Right lobe of liver (tissue), 4 donors: ENCODE measurements around the gene CHST4.

Source experiments
- CTCF ChIP-seq, 4 donors: fragments of 200-600 bp in 3 of 4; fragments of 450-650 bp in 1 of 4; IDR thresholded peaks; one replicate each; pipeline versions ENCODE4 v1.5.1 to v1.8.0; 2016 to 2022; ENCODE audit warnings: antibody characterized with exemption in 4 of 4, mild to moderate bottlenecking in 2 of 4
- POLR2A ChIP-seq: fragments of 450-650 bp; IDR thresholded peaks from one replicate; pipeline ENCODE4 v1.6.1; 2017; ENCODE audit warnings: antibody characterized with exemption, mild to moderate bottlenecking
- donor health status: DM: no; HTN: no; CAD: no.
- donor health status: DM: no; HTN: no; CAD: no.
- donor health status: DM: no; HTN: yes; CAD: no.

DNA sequence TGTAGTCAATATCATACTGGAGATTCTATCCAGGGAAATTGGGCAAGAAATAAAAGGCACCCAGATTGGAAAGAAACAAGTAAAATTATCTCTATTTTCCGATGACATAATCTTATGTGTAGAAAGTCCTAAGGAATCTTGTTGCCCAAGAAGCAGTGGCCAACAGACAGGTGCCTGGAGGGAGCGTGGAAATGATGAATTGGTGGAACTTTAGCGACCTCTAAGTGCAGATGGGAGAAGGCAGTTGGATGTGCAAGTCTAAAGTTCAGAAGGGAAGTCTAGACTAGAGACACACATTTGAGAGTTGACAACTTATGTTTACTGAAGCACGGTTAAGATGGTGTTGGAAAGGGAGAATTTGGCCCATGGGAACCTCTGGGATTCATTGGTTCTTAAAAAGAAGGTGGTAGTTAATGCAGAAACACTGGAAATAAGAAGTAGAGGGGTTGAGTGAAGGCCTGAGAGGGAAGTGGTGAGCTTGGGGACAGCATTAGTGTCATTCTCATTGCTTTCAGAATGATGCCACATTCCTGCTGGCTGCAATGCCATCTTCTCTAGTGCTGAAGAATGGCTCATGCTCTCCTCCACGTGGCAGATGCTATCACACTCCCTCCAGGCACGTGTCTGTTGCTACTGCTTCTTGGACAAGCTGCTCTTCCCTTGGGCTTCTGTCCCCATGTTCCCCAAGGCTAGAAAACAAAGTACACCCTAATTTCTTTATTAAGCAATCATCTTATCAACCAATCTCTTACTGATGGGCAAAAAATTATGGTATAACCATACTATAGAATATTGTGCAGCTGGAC lies 26.7 kb downstream of the CHST4 start:
- peak in 1 of 4 donors; percentile 33 for TF ChIP-seq CTCF (IDR thresholded peaks at IDR 0.05)
- no peak for TF ChIP-seq POLR2A
